GM10847 (cell line): ENCODE measurements around the gene MAGI2.

Experiments
- POLR2A ChIP-seq: IDR thresholded peaks from 2 replicates; pipeline ENCODE4 v1.6.1; 2011; ENCODE audit not compliant: insufficient read length; ENCODE audit errors: extremely low read depth

The MAGI2 gene

GRCh38 chr7:78862411-78862900, 591.0 kb downstream of the MAGI2 start:
- TF ChIP-seq POLR2A: no peak

GRCh38 chr7:78852951-78853350, 600.5 kb downstream of the MAGI2 start:
- TF ChIP-seq POLR2A: no peak

- no peak for TF ChIP-seq POLR2A
These were observed 603.2 kb downstream of the MAGI2 start for GRCh38 chr7:78850093-78850740.

- no peak for TF ChIP-seq POLR2A
These were observed 608.3 kb downstream of the MAGI2 start for GRCh38 chr7:78845155-78845554.

- TF ChIP-seq POLR2A: no peak
These were observed 611.4 kb downstream of the MAGI2 start for GRCh38 chr7:78842068-78842467.

GRCh38 chr7:78835897-78836296, 617.6 kb downstream of the MAGI2 start:
- TF ChIP-seq POLR2A: no peak

- TF ChIP-seq POLR2A: no peak
These were observed 625.1 kb downstream of the MAGI2 start for GRCh38 chr7:78828317-78828716.

GRCh38 chr7:78803501-78804127, 649.9 kb downstream of the MAGI2 start:
- TF ChIP-seq POLR2A: no peak

- TF ChIP-seq POLR2A: no peak
These were observed 659.4 kb downstream of the MAGI2 start for GRCh38 chr7:78794101-78794500.

GRCh38 chr7:78792624-78793023, 660.8 kb downstream of the MAGI2 start:
- no peak for TF ChIP-seq POLR2A

- no peak for TF ChIP-seq POLR2A
These were observed 661.5 kb downstream of the MAGI2 start for GRCh38 chr7:78792006-78792405.

GRCh38 chr7:78788464-78788863, 665.0 kb downstream of the MAGI2 start:
- TF ChIP-seq POLR2A: no peak

- no peak for TF ChIP-seq POLR2A
These were observed 665.6 kb downstream of the MAGI2 start for GRCh38 chr7:78787854-78788253.

GRCh38 chr7:78786055-78786454, 667.4 kb downstream of the MAGI2 start:
- TF ChIP-seq POLR2A: no peak

GRCh38 chr7:78783179-78783962, 670.1 kb downstream of the MAGI2 start:
- TF ChIP-seq POLR2A: no peak

- no peak for TF ChIP-seq POLR2A
These were observed 672.9 kb downstream of the MAGI2 start for GRCh38 chr7:78780560-78780959.
